Measurements from ENCODE around the gene ARHGAP10. TPM values are rescaled to one million over a fixed set of nuclear protein-coding genes. Genes with fewer than 3 reads are reported as not detected.

The ARHGAP10 gene
- total RNA-seq, 1 donor from 2014 or later = 28.0 TPM

DNA sequence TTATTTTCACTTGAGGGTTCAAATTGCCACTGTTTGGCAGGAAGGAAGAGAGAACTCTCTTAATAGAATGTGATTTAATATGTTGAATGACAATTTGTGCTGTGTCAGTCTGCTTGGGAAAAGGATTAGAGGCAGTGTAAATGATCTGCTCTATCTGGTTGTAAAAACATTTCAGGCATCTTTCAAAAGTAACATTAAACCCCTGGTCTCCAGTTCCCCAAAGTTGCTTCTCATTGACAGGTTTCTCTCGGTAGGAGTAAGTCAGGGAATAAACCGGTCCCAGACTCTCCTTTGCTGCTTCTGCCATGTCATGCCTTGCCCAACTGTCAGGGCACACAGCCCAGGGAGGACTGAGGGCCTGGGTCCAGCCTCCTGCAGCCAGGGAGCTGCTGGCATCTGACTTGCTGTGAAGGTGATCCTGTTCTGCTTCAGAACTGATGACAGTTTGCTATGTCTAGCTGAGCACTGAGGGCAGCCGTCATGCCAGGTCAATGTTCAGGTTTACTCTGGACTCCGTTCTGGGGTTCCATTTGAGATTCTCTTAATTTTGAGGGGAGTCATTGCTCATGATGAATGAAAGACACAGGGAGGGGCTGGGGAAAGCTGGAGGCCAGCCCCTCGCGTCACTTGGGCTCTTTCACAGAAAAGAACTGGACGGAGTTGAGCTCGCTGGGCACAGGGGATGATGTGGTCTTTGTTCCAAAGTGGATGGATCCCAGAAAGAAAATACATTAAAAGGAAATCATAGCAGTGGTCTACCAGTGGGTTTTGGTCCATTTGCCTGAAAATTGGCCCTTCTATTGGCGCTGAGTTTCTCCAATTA lies 312.4 kb downstream of the ARHGAP10 start:
- no peaks in the 10 kb centered on the region for H3K9me3 Mint-ChIP-seq (ENCODE audit: unreplicated experiment)
- Histone ChIP-seq H3K79me2 (ENCODE audit: insufficient read depth, low read length) (peaks cover 3% of the 10 kb centered on the region), H3K9ac (ENCODE audit: low read length) (no peak overlapping the region), H3K27me3 (ENCODE audit: insufficient read depth, low read length) (no peaks in the 10 kb centered on the region), H2AFZ (ENCODE audit: low read depth, low read length) (no peak overlapping the region), H3K36me3 (ENCODE audit: insufficient read depth, low read length) (peaks cover 5% of the 10 kb centered on the region), H3K27ac (ENCODE audit: low read depth, low read length) (no peak overlapping the region), H3K4me2 (ENCODE audit: low read length) (no peak overlapping the region), H3K9me3 (ENCODE audit: insufficient read depth, low read depth, low read length) (no peaks in the 10 kb centered on the region), H3K4me3 (ENCODE audit: insufficient read depth, low read depth, low read length) (no peak overlapping the region), H4K20me1 (ENCODE audit: insufficient read depth, low read length) (peaks cover 18% of the 10 kb centered on the region), H3K4me1 (ENCODE audit: insufficient read depth, low read length) (no peaks in the 10 kb centered on the region)
- no peak overlapping the region for H3K27ac Mint-ChIP-seq (ENCODE audit: unreplicated experiment)
- no peak for DNase-seq (ENCODE audit: low read depth)
- peaks cover 5% of the 10 kb centered on the region for H3K36me3 Mint-ChIP-seq (ENCODE audit: low read depth, unreplicated experiment)
- H3K4me3 Mint-ChIP-seq (ENCODE audit: unreplicated experiment) = no peak overlapping the region
- no peak for TF ChIP-seq EZH2 (IDR thresholded peaks at IDR 0.05; ENCODE audit: insufficient read depth, low read length)
- no peak for TF ChIP-seq CTCF (IDR thresholded peaks at IDR 0.05; ENCODE audit: insufficient read depth, low read depth, low read length)
- no peaks in the 10 kb centered on the region for H3K27me3 Mint-ChIP-seq (ENCODE audit: low read depth, unreplicated experiment)
- no peaks in the 10 kb centered on the region for H3K4me1 Mint-ChIP-seq (ENCODE audit: low read depth, unreplicated experiment)
- FAIRE-seq = no peak

- no peak overlapping the region for H3K27ac Mint-ChIP-seq (ENCODE audit: unreplicated experiment)
- peaks cover 6% of the 10 kb centered on the region for H3K36me3 ChIP-seq (ENCODE audit: insufficient read depth, low read length)
Measured at GRCh38 chr4:148044912-148045352, 313.0 kb downstream of the ARHGAP10 start.

More at GRCh38 chr4:148044912-148045352, 313.0 kb downstream of the ARHGAP10 start:
- TF ChIP-seq CTCF (IDR thresholded peaks at IDR 0.05; ENCODE audit: insufficient read depth, low read depth, low read length) = no peak
- TF ChIP-seq EZH2 (IDR thresholded peaks at IDR 0.05; ENCODE audit: insufficient read depth, low read length) = no peak
- peaks cover 1% of the 10 kb centered on the region for H3K79me2 ChIP-seq (ENCODE audit: insufficient read depth, low read length)
- H3K9me3 Mint-ChIP-seq (ENCODE audit: unreplicated experiment) = no peaks in the 10 kb centered on the region
- H3K4me3 ChIP-seq (ENCODE audit: insufficient read depth, low read depth, low read length) = no peak overlapping the region
- H3K27ac ChIP-seq (ENCODE audit: low read depth, low read length) = no peak overlapping the region
- DNase-seq (ENCODE audit: low read depth) = no peak
- peaks cover 5% of the 10 kb centered on the region for H3K36me3 Mint-ChIP-seq (ENCODE audit: low read depth, unreplicated experiment)
- no peak overlapping the region for H3K4me3 Mint-ChIP-seq (ENCODE audit: unreplicated experiment)
- FAIRE-seq = no peak
- no peak overlapping the region for H2AFZ ChIP-seq (ENCODE audit: low read depth, low read length)
- H3K4me2 ChIP-seq (ENCODE audit: low read length) = no peak overlapping the region
- H4K20me1 ChIP-seq (ENCODE audit: insufficient read depth, low read length) = peaks cover 16% of the 10 kb centered on the region
- no peaks in the 10 kb centered on the region for H3K27me3 ChIP-seq (ENCODE audit: insufficient read depth, low read length)
- no peak overlapping the region for H3K9ac ChIP-seq (ENCODE audit: low read length)
- no peaks in the 10 kb centered on the region for H3K4me1 ChIP-seq (ENCODE audit: insufficient read depth, low read length)
- H3K9me3 ChIP-seq (ENCODE audit: insufficient read depth, low read depth, low read length) = no peaks in the 10 kb centered on the region
- H3K4me1 Mint-ChIP-seq (ENCODE audit: low read depth, unreplicated experiment) = no peaks in the 10 kb centered on the region
- no peaks in the 10 kb centered on the region for H3K27me3 Mint-ChIP-seq (ENCODE audit: low read depth, unreplicated experiment)

Measured in astrocyte (in vitro differentiated cells and primary cell).